22Rv1 (cell line): Measurements from ENCODE around the gene CDH18.

Experiments
- H3K27ac ChIP-seq: fragments of 450-650 bp; 2 replicates; pipeline ENCODE4 v1.5.1; 2017
- ZFX ChIP-seq: fragments of 450-650 bp; IDR thresholded peaks from 2 replicates; pipeline ENCODE4 v1.6.1; 2017; ENCODE audit warnings: antibody characterized with exemption, borderline replicate concordance
- TF ChIP-seq, protein P1 (sequence below): fragments of 450-650 bp; IDR thresholded peaks from 2 replicates; pipeline ENCODE4 v1.5.1; 2017; ENCODE audit warnings: mild to moderate bottlenecking

Gene CDH18

DNA sequence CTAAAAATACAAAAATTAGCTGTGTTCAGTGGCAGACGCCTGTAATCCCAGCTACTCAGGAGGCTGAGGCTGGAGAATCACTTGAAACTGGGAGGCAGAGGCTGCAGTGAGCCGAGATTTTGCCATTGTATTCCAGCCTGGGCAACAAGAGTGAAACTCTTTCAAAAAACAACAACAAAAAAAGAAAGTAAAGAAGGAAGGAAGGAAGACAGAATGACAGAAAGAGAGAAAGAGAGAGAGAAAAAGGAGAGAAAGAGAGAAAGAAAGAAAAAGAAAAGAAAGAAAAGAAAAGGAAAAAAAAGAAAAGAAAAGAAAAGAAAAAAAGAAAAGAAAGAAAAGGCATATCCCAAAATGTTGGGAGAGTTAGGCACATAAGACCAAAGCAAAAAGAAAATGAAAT lies 278.6 kb downstream of the CDH18 start:
- TF ChIP-seq ZFX, result no peak
- TF ChIP-seq, protein P1, sequence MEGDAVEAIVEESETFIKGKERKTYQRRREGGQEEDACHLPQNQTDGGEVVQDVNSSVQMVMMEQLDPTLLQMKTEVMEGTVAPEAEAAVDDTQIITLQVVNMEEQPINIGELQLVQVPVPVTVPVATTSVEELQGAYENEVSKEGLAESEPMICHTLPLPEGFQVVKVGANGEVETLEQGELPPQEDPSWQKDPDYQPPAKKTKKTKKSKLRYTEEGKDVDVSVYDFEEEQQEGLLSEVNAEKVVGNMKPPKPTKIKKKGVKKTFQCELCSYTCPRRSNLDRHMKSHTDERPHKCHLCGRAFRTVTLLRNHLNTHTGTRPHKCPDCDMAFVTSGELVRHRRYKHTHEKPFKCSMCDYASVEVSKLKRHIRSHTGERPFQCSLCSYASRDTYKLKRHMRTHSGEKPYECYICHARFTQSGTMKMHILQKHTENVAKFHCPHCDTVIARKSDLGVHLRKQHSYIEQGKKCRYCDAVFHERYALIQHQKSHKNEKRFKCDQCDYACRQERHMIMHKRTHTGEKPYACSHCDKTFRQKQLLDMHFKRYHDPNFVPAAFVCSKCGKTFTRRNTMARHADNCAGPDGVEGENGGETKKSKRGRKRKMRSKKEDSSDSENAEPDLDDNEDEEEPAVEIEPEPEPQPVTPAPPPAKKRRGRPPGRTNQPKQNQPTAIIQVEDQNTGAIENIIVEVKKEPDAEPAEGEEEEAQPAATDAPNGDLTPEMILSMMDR, result no peak
- no peak overlapping the region for H3K27ac ChIP-seq

DNA sequence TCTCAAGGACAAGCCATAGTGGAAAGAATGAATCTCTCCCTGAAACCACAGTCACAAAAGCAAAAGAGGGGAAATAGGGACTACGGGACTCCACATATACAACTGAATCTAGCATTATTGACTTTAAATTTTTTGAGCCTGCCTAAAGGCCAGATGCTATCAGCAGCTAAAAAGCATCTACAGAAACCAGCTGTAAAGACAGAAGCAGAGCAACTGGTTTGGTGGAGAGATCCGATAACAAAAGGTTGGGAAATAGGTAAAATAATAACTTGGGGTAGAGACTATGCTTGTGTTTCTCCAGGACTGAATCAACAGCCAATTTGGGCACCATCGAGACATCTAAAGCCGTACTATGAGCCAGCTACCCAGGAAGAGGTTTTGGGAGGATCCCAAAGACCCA lies 281.2 kb downstream of the CDH18 start:
- H3K27ac ChIP-seq, result no peak overlapping the region
- TF ChIP-seq, protein P1, result no peak
- no peak for TF ChIP-seq ZFX

DNA sequence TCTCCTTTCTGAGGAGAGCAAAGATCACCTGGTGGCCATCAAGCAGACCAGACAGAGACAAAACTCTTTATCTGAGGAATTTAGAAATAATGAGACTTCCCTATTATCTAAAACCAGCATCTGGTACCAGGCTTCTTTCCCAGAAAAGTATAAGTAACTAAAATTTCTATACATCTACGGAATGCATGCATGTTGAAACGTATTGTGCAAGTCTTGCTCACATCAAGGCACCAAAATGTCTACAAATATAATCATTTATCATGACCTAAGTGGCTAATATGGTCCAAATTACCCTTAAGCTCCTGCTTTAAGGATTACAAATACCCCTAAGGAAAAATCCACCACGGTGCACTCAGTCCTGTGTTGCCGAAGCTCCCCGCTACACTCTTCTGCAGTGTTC lies 286.3 kb downstream of the CDH18 start:
- TF ChIP-seq, protein P1, result no peak
- TF ChIP-seq ZFX, result no peak
- no peak overlapping the region for H3K27ac ChIP-seq

DNA sequence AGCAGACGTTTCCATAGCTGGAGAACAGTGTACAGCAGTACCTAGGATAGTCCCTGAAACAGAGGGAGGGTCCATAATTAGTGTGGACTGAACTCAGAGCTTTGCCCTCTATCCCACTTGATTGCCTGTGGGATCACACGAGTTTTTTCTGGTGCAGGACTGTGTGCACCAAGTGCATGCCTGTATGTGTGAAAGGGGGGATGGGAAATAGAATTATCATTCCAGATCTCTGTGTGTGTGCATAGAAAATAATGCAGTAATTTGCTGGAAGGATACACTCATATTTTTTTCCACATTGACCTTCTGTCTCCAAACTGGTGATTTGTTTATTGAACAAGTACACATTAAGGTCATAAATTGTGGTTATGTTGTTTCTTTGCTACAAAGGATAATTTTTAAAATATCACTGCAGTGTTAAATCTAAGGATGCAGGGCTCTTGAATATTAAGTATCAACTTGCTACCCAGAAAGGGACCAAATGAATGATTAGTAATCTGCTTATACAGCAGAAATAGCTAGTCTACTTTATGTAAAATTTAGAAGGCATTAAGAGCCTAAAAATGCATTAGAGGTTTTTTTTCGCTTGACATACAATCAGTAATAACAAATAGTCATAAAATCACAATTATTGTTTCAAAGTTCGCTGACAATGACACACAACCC lies 292.9 kb downstream of the CDH18 start:
- H3K27ac ChIP-seq, result no peak overlapping the region
- TF ChIP-seq ZFX, result no peak
- TF ChIP-seq, protein P1, result no peak

DNA sequence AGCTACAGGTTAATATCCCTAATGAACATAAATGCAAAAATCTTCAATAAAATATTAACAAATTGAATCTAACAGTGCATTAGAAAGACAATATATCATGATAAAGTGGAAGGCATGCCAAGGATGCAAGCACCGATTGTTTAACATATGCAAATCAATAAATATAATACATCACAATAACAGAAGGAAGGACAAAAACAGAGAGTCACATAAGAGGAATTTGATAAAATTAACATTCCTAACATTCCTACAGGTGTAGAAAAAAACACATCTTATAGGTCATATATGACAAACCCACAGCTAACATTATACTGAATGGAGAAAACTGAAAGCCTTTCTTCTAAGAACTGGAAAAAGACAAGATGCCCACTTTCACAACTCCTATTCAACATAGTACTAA lies 297.0 kb downstream of the CDH18 start:
- no peak overlapping the region for H3K27ac ChIP-seq
- TF ChIP-seq, protein P1, result no peak

DNA sequence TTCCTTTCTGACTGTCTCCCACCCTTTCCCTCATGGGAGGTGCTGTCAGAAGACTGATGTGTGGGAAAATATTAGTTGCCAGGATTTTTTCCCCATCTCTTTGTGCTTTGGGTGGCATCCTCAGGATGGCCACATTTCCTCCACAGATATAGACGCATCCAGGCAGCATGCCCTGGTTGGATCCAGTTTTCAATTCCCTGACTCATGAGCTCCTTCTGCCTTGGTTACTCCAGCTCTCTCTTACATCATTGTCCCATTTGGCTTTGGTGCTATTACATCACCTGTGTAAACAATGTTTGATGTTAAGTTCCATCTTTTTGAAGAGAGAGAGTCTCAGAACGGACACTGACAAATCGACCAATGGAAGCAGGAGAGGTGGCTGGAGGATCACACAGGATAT lies 302.5 kb downstream of the CDH18 start:
- H3K27ac ChIP-seq, result no peak overlapping the region
- TF ChIP-seq, protein P1, result no peak
- no peak for TF ChIP-seq ZFX

DNA sequence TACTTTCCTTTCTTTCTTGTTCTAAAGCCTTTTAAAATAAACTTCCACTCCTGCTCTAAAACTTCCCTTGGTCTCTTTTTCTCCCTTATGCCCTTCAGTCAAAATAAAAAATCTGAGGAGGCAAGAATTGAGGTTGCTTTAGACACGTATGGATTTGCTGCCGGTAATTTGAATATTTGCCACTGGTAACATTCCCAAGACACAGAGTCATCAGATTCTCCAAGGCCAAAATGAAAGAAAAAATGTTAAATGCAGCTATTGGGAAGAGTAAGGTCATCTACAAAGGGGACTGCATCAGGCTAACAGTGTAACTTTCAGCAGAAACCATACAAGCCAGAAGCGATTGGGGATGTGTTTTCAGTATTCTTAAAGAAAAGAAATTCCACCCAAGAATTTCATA lies 311.1 kb downstream of the CDH18 start:
- TF ChIP-seq, protein P1, result no peak
- TF ChIP-seq ZFX, result no peak
- no peak overlapping the region for H3K27ac ChIP-seq
